AG09309 (cell line): ENCODE data around the gene TKTL2.
"Not testable (repeated sequence)": the region's sequence is repeated elsewhere in the genome, so short reads cannot be mapped to it uniquely, and the experiment has no call there.

ENCODE experiments used
- DNase-seq: peaks from one replicate; pipeline ENCODE4 v3.0.0-alpha.2; 2010; ENCODE audit warnings: low read depth
- H3K4me3 ChIP-seq: 2 replicates; pipeline ENCODE4 v1.5.1; 2011; ENCODE audit warnings: mild to moderate bottlenecking, low read depth, low read length, moderate library complexity; ENCODE audit not compliant: control insufficient read depth
- CTCF ChIP-seq: IDR thresholded peaks from 2 replicates; pipeline ENCODE4 v1.5.1; 2011; ENCODE audit warnings: mild to moderate bottlenecking, low read depth, low read length, inconsistent platforms; ENCODE audit not compliant: insufficient read depth, control insufficient read depth; ENCODE audit errors: missing control alignments

TKTL2 gene

GRCh38 chr4:163462556-163462955, 11.0 kb downstream of the TKTL2 start:
- H3K4me3 ChIP-seq, result no peak overlapping the region
- no peak for TF ChIP-seq CTCF
- DNase-seq, result no peak

- TF ChIP-seq CTCF, result no peak
- DNase-seq, result no peak
- H3K4me3 ChIP-seq, result no peak overlapping the region
Measured at GRCh38 chr4:163448540-163449203, 24.9 kb downstream of the TKTL2 start.

DNA sequence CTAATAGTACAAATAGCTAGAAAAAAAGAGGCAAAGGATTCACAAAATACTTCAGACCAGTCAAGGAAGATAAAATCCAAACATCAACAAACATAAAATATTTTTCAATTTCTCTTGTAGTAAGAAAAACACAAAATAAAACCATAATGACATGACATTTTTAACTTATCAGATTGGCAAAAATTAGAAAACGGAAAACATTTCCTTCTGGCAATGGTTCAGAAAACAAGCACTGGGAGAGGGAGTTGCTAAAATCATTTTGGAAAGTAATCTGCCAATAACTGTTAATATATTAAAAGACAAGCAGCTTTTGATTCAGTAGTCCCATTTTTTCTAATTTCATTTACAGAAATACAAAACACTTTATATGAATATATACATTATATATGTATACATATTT, 26.1 kb downstream of the TKTL2 start:
- no peak overlapping the region for H3K4me3 ChIP-seq
- TF ChIP-seq CTCF, result no peak
- DNase-seq, result no peak

- H3K4me3 ChIP-seq, DNase-seq: not testable (repeated sequence)
Measured at GRCh38 chr4:163447023-163447422, 26.5 kb downstream of the TKTL2 start.

GRCh38 chr4:163440040-163440439, 33.5 kb downstream of the TKTL2 start:
- H3K4me3 ChIP-seq, result no peak overlapping the region
- no peak for DNase-seq
- TF ChIP-seq CTCF, result no peak
